ENCODE data around the gene FAM117A.
"Not testable (repeated sequence)": the region's sequence is repeated elsewhere in the genome, so short reads cannot be mapped to it uniquely, and the experiment has no call there.

DNA sequence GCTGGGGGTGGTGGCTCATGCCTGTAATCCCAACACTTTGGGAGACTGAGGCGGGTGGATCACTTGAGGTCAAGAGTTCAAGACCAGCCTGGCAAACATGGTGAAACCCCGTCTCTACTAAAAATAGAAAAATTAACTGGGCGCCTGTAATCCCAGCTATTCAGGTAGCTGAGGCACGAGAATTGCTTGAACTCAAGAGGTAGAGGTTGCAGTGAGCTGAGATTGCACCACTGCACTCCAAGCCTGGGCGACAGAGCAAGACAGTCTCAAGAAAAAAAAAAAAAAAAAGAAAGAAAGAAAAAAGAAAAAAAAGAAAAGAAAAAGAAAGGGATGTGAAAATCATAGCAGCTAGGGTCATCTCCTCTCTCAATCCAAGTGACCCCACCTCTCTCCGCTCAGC is 39.4 kb downstream of the FAM117A start:
- TF ChIP-seq, protein P1, sequence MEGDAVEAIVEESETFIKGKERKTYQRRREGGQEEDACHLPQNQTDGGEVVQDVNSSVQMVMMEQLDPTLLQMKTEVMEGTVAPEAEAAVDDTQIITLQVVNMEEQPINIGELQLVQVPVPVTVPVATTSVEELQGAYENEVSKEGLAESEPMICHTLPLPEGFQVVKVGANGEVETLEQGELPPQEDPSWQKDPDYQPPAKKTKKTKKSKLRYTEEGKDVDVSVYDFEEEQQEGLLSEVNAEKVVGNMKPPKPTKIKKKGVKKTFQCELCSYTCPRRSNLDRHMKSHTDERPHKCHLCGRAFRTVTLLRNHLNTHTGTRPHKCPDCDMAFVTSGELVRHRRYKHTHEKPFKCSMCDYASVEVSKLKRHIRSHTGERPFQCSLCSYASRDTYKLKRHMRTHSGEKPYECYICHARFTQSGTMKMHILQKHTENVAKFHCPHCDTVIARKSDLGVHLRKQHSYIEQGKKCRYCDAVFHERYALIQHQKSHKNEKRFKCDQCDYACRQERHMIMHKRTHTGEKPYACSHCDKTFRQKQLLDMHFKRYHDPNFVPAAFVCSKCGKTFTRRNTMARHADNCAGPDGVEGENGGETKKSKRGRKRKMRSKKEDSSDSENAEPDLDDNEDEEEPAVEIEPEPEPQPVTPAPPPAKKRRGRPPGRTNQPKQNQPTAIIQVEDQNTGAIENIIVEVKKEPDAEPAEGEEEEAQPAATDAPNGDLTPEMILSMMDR (IDR thresholded peaks at IDR 0.05; ENCODE audit: borderline replicate concordance, extremely low read depth, low read length, poor library complexity, severe bottlenecking), result not testable (repeated sequence)
- TF ChIP-seq EZH2 (IDR thresholded peaks at IDR 0.05; ENCODE audit: borderline replicate concordance, low read depth, low read length, severe bottlenecking), result not testable (repeated sequence)
